Mesenchymal stem cell (in vitro differentiated cells and primary cell): Measurements from ENCODE around the gene PRSS53.

Experiments used
- DNase-seq: peaks from one replicate; pipeline ENCODE4 v3.0.0-alpha.2; 2013
- H2AFZ ChIP-seq: one replicate; pipeline ENCODE4 v1.6.1; 2013; ENCODE audit warnings: low read depth, mild to moderate bottlenecking, control low read depth, inconsistent platforms, low read length, moderate library complexity
- H2AK5ac ChIP-seq: 2 replicates; pipeline ENCODE4 v1.6.1; 2013; ENCODE audit warnings: low read length, moderate library complexity, mild to moderate bottlenecking, inconsistent platforms; ENCODE audit not compliant: severe bottlenecking
- H2BK120ac ChIP-seq: one replicate; pipeline ENCODE4 v1.6.1; 2013; ENCODE audit warnings: low read depth, mild to moderate bottlenecking, inconsistent platforms, low read length, moderate library complexity
- H2BK12ac ChIP-seq, 2 experiments: one replicate each; pipeline ENCODE4 v1.6.1; 2013; ENCODE audit warnings: inconsistent platforms in 2 of 2, low read length in 2 of 2, mild to moderate bottlenecking in 2 of 2, moderate library complexity in 2 of 2, control low read depth in 1 of 2
- H2BK15ac ChIP-seq: one replicate; pipeline ENCODE4 v1.6.1; 2013; ENCODE audit warnings: mild to moderate bottlenecking, low read depth, inconsistent platforms; ENCODE audit not compliant: poor library complexity, severe bottlenecking
- H2BK5ac ChIP-seq: 2 replicates; pipeline ENCODE4 v1.6.1; 2013; ENCODE audit warnings: low read depth, mild to moderate bottlenecking, low read length, control low read depth, inconsistent platforms; ENCODE audit not compliant: poor library complexity, severe bottlenecking
- H3K14ac ChIP-seq, 2 experiments: one replicate each; pipeline ENCODE4 v1.6.1; 2013; ENCODE audit warnings: inconsistent platforms in 2 of 2, low read length in 2 of 2, control low read depth in 1 of 2, mild to moderate bottlenecking in 1 of 2, moderate library complexity in 1 of 2
- H3K18ac ChIP-seq, 2 experiments: one replicate each; pipeline ENCODE4 v1.6.1; 2013; ENCODE audit warnings: inconsistent platforms in 2 of 2, low read length in 2 of 2, control low read depth in 1 of 2, low read depth in 1 of 2, mild to moderate bottlenecking in 1 of 2
- H3K23ac ChIP-seq, 2 experiments: one replicate each; pipeline ENCODE4 v1.6.1; 2013; ENCODE audit warnings: inconsistent platforms in 2 of 2, low read length in 2 of 2, mild to moderate bottlenecking in 2 of 2, moderate library complexity in 2 of 2, control low read depth in 1 of 2
- H3K27ac ChIP-seq: 2 replicates; pipeline ENCODE4 v1.5.1; 2013; ENCODE audit warnings: mild to moderate bottlenecking, moderate library complexity, low read length, control low read depth, inconsistent platforms; ENCODE audit not compliant: poor library complexity, severe bottlenecking
- H3K27me3 ChIP-seq, 2 experiments: 2 replicates each; pipeline versions ENCODE4 v1.6.1 to v1.7.0; 2013; ENCODE audit warnings: low read length in 2 of 2, mild to moderate bottlenecking in 2 of 2, moderate library complexity in 2 of 2, control low read depth in 1 of 2, inconsistent platforms in 1 of 2; ENCODE audit not compliant: control insufficient read depth in 1 of 2, insufficient read depth in 1 of 2
- H3K36me3 ChIP-seq, 2 experiments: 2 replicates each; pipeline versions ENCODE4 v1.6.1 to v1.7.0; 2013; ENCODE audit warnings: low read length in 2 of 2, control low read depth in 1 of 2, inconsistent platforms in 1 of 2, low read depth in 1 of 2, mild to moderate bottlenecking in 1 of 2; ENCODE audit not compliant: insufficient read depth in 2 of 2, control insufficient read depth in 1 of 2
- H3K4ac ChIP-seq, 2 experiments: one replicate each; pipeline ENCODE4 v1.6.1; 2013; ENCODE audit warnings: inconsistent platforms in 2 of 2, low read length in 2 of 2, mild to moderate bottlenecking in 2 of 2, moderate library complexity in 2 of 2, control low read depth in 1 of 2, low read depth in 1 of 2
- H3K4me1 ChIP-seq: 2 replicates; pipeline ENCODE4 v1.6.1; 2013; ENCODE audit warnings: low read depth, low read length, control low read depth; ENCODE audit not compliant: control insufficient read depth, insufficient read depth
- H3K4me2 ChIP-seq: 2 replicates; pipeline ENCODE4 v1.6.1; 2013; ENCODE audit warnings: low read length, mild to moderate bottlenecking, inconsistent platforms; ENCODE audit not compliant: poor library complexity, severe bottlenecking
- H3K4me3 ChIP-seq, 2 experiments: 2 replicates each; pipeline versions ENCODE4 v1.5.1 to v1.7.0; 2013; ENCODE audit warnings: low read length in 2 of 2, mild to moderate bottlenecking in 2 of 2, control low read depth in 1 of 2, low read depth in 1 of 2; ENCODE audit not compliant: insufficient read depth in 1 of 2
- H3K79me1 ChIP-seq: replicated peaks from 2 replicates; pipeline ENCODE4 v1.6.1; 2013; ENCODE audit warnings: mild to moderate bottlenecking, control low read depth, low read length, inconsistent platforms; ENCODE audit not compliant: poor library complexity, severe bottlenecking
- H3K9ac ChIP-seq: 2 replicates; pipeline ENCODE4 v1.7.0; 2013; ENCODE audit warnings: mild to moderate bottlenecking, low read length, moderate library complexity
- H3K9me3 ChIP-seq: 2 replicates; pipeline ENCODE4 v1.7.0; 2013; ENCODE audit warnings: mild to moderate bottlenecking, low read length; ENCODE audit not compliant: control insufficient read depth
- H4K8ac ChIP-seq: one replicate; pipeline ENCODE4 v1.6.1; 2013; ENCODE audit warnings: inconsistent platforms, mild to moderate bottlenecking, low read length, moderate library complexity
- H4K91ac ChIP-seq: one replicate; pipeline ENCODE4 v1.6.1; 2013; ENCODE audit warnings: mild to moderate bottlenecking, low read length, inconsistent platforms
- WGBS: methylation state at CpG from one replicate; pipeline ENCODE4 v1.1.7; 2013; ENCODE audit warnings: mixed read lengths; 5-methylcytosine and 5-hydroxymethylcytosine counted together

PRSS53 gene

GRCh38 chr16:31087971-31088370, 772 bp downstream of the PRSS53 start:
- Histone ChIP-seq H2AK5ac (no peak overlapping the region), H4K8ac (no peak overlapping the region), H3K9me3 (no peaks in the 10 kb centered on the region), H3K4me2 (no peak overlapping the region), H3K9ac (peak overlapping the region; percentile 43), H2BK12ac (no peak overlapping the region), H3K79me1 (peaks cover 48% of the 10 kb centered on the region), H3K4ac (no peak overlapping the region), H3K4me1 (peaks cover 33% of the 10 kb centered on the region), H2AFZ (no peak overlapping the region), H2BK15ac (no peak overlapping the region), H3K4me3 (no peak overlapping the region), H3K23ac (no peak overlapping the region), H3K14ac (no peak overlapping the region), H2BK5ac (no peak overlapping the region), H3K27ac (no peak overlapping the region), H3K18ac (no peak overlapping the region), H4K91ac (peak overlapping the region; percentile 21), H3K27me3 (no peaks in the 10 kb centered on the region), H3K36me3 (peaks cover 79 to 87% of the 10 kb centered on the region in 2 experiments), H2BK120ac (no peak overlapping the region)
- no peak for DNase-seq
- 100% methylated on average over 4 of the region's 5 CpGs for WGBS

- peaks cover 84 to 88% of the 10 kb centered on the region in 2 experiments for H3K36me3 ChIP-seq
- no peak overlapping the region for H4K8ac ChIP-seq
- H3K4me2 ChIP-seq, result no peak overlapping the region
- H2AFZ ChIP-seq, result no peak overlapping the region
- H2BK15ac ChIP-seq, result no peak overlapping the region
- no peak overlapping the region for H3K23ac ChIP-seq
- H2BK120ac ChIP-seq, result no peak overlapping the region
- no peak for DNase-seq
- peaks cover 45% of the 10 kb centered on the region for H3K79me1 ChIP-seq
- H3K27ac ChIP-seq, result no peak overlapping the region
- no peak overlapping the region for H3K18ac ChIP-seq
- no peak overlapping the region for H2BK5ac ChIP-seq
- H4K91ac ChIP-seq, result no peak overlapping the region
- peak overlapping the region; percentile 43 for H3K9ac ChIP-seq
- no peak overlapping the region for H3K4ac ChIP-seq
- H3K4me3 ChIP-seq, result no peak overlapping the region
- no peaks in the 10 kb centered on the region for H3K9me3 ChIP-seq
- H2BK12ac ChIP-seq, result no peak overlapping the region
- peaks cover 32% of the 10 kb centered on the region for H3K4me1 ChIP-seq
- no peak overlapping the region for H2AK5ac ChIP-seq
- H3K14ac ChIP-seq, result no peak overlapping the region
- no peaks in the 10 kb centered on the region for H3K27me3 ChIP-seq
- 96% methylated on average over 8 of the region's 8 CpGs for WGBS
These were observed 1.3 kb downstream of the PRSS53 start for GRCh38 chr16:31087481-31087880.

GRCh38 chr16:31086629-31086906, 2.2 kb downstream of the PRSS53 start:
- Histone ChIP-seq H4K8ac (no peak overlapping the region), H2BK15ac (no peak overlapping the region), H3K4ac (no peak overlapping the region), H3K23ac (no peak overlapping the region), H3K79me1 (peaks cover 45% of the 10 kb centered on the region), H2BK120ac (no peak overlapping the region), H3K4me1 (peaks cover 38% of the 10 kb centered on the region), H2BK12ac (no peak overlapping the region), H3K36me3 (peaks cover 93% of the 10 kb centered on the region in 2 experiments), H3K27me3 (no peaks in the 10 kb centered on the region), H3K9me3 (no peaks in the 10 kb centered on the region), H3K27ac (no peak overlapping the region), H2AFZ (no peak overlapping the region), H3K4me2 (no peak overlapping the region), H4K91ac (no peak overlapping the region), H3K9ac (no peak overlapping the region), H3K18ac (no peak overlapping the region), H3K4me3 (no peak overlapping the region), H3K14ac (no peak overlapping the region), H2AK5ac (no peak overlapping the region), H2BK5ac (no peak overlapping the region)
- DNase-seq, result no peak
- 88% methylated on average over 6 of the region's 6 CpGs for WGBS

GRCh38 chr16:31085873-31086628, 2.7 kb downstream of the PRSS53 start:
- no peak overlapping the region for H2AFZ ChIP-seq
- H3K14ac ChIP-seq, result no peak overlapping the region
- no peak overlapping the region for H2BK12ac ChIP-seq
- no peak overlapping the region for H3K9ac ChIP-seq
- H3K27ac ChIP-seq, result no peak overlapping the region
- no peak for DNase-seq
- no peak overlapping the region for H3K4me2 ChIP-seq
- H4K91ac ChIP-seq, result no peak overlapping the region
- no peak overlapping the region for H3K4ac ChIP-seq
- no peak overlapping the region for H2BK15ac ChIP-seq
- H3K4me1 ChIP-seq, result peaks cover 39% of the 10 kb centered on the region
- H3K9me3 ChIP-seq, result no peaks in the 10 kb centered on the region
- peaks cover 50% of the 10 kb centered on the region for H3K79me1 ChIP-seq
- no peak overlapping the region for H2AK5ac ChIP-seq
- H3K4me3 ChIP-seq, result no peak overlapping the region
- H3K36me3 ChIP-seq, result peaks cover 94% of the 10 kb centered on the region in 2 experiments
- no peak overlapping the region for H4K8ac ChIP-seq
- no peak overlapping the region for H2BK5ac ChIP-seq
- no peak overlapping the region for H3K18ac ChIP-seq
- H3K27me3 ChIP-seq, result no peaks in the 10 kb centered on the region
- WGBS, result 94% methylated on average over 18 of the region's 18 CpGs
- no peak overlapping the region for H3K23ac ChIP-seq
- no peak overlapping the region for H2BK120ac ChIP-seq
